Measurements from ENCODE around the gene BATF3. TPM values are rescaled to one million over a fixed set of nuclear protein-coding genes. Genes with fewer than 3 reads are reported as not detected.

BATF3 gene
- polyA plus RNA-seq, 1 of the 3 experiments (the other 2 are of a cell fraction) = 0.76 TPM

GRCh38 chr1:212678456-212679410 is 20.9 kb downstream of the BATF3 start:
- Histone ChIP-seq H3K27me3 (ENCODE audit: insufficient read depth) (peaks cover 4% of the 10 kb centered on the region; the same call in 1 of the 2 replicates), H3K79me2 (ENCODE audit: insufficient read depth) (no peaks in the 10 kb centered on the region), H4K20me1 (ENCODE audit: insufficient read depth) (no peaks in the 10 kb centered on the region), H3K27ac (ENCODE audit: low read depth in 2 of 2, low read length in 1 of 2) (no peak overlapping the region), H3K9ac (no peak overlapping the region), H3K9me3 (no peaks in the 10 kb centered on the region), H3K4me1 (ENCODE audit: control insufficient read depth in 1 of 2, insufficient read depth in 2 of 2, low read depth in 1 of 2, low read length in 1 of 2) (no peaks in the 10 kb centered on the region), H3K4me3 (ENCODE audit: low read depth in 2 of 2, low read length in 1 of 2) (no peak overlapping the region), H3K9me2 (no peaks in the 10 kb centered on the region), H3K36me3 (replicated peaks in 1 of 2; ENCODE audit: control insufficient read depth in 1 of 2, insufficient read depth in 2 of 2, low read length in 1 of 2) (no peaks in the 10 kb centered on the region), H2AFZ (ENCODE audit: low read depth) (no peak overlapping the region), H3K4me2 (no peak overlapping the region), H3F3A (replicated peaks; ENCODE audit: insufficient read depth) (no peaks in the 10 kb centered on the region)
- TF ChIP-seq TAF1 (IDR thresholded peaks at IDR 0.05; ENCODE audit: borderline replicate concordance, low read depth, low read length) = no peak
- TF ChIP-seq SIN3A (IDR thresholded peaks at IDR 0.05; ENCODE audit: borderline replicate concordance, low read depth, low read length) = no peak
- TF ChIP-seq IRF3 (IDR thresholded peaks at IDR 0.05; ENCODE audit: low read depth, low read length) = no peak
- no peak for TF ChIP-seq POLR2AphosphoS5 (IDR thresholded peaks at IDR 0.05; ENCODE audit: low read depth, low read length)
- no peak for TF ChIP-seq NRF1 (IDR thresholded peaks at IDR 0.05; ENCODE audit: low read depth, low read length)
- TF ChIP-seq TCF12 (IDR thresholded peaks at IDR 0.05) = no peak
- TF ChIP-seq CHD2 (IDR thresholded peaks at IDR 0.05; ENCODE audit: low read length, partially characterized antibody) = no peak
- no peak for TF ChIP-seq FOSL2 (IDR thresholded peaks at IDR 0.05; ENCODE audit: borderline replicate concordance, low read depth)
- TF ChIP-seq MAX (IDR thresholded peaks at IDR 0.05; ENCODE audit: low read depth) = no peak
- TF ChIP-seq ZBTB33 (IDR thresholded peaks at IDR 0.05; ENCODE audit: borderline replicate concordance, low read depth) = no peak
- CTCF ChIA-PET = interaction anchor here (0.7 to 2.3 kb wide), 6 partner anchors 9 to 202 kb away, joined by 3 to 7 read pairs (median 4); no protein-coding TSS in a partner anchor
- WGBS (ENCODE audit: low lambda C conversion rate) = 76% methylated on average over 10 of the region's 11 CpGs
- DNase-seq = no peak
- POLR2A ChIA-PET = no interaction called here

- Histone ChIP-seq H3K79me2 (ENCODE audit: insufficient read depth) (no peaks in the 10 kb centered on the region), H3K27me3 (ENCODE audit: insufficient read depth) (peaks cover 4% of the 10 kb centered on the region; the same call in 1 of the 2 replicates), H3K9ac (no peak overlapping the region), H3K4me1 (ENCODE audit: control insufficient read depth in 1 of 2, insufficient read depth in 2 of 2, low read depth in 1 of 2, low read length in 1 of 2) (no peaks in the 10 kb centered on the region), H2AFZ (ENCODE audit: low read depth) (no peak overlapping the region), H4K20me1 (ENCODE audit: insufficient read depth) (no peaks in the 10 kb centered on the region), H3K9me2 (no peaks in the 10 kb centered on the region), H3F3A (replicated peaks; ENCODE audit: insufficient read depth) (no peaks in the 10 kb centered on the region), H3K4me3 (ENCODE audit: low read depth in 2 of 2, low read length in 1 of 2) (no peak overlapping the region), H3K36me3 (replicated peaks in 1 of 2; ENCODE audit: control insufficient read depth in 1 of 2, insufficient read depth in 2 of 2, low read length in 1 of 2) (no peaks in the 10 kb centered on the region), H3K4me2 (no peak overlapping the region), H3K27ac (ENCODE audit: low read depth in 2 of 2, low read length in 1 of 2) (no peak overlapping the region), H3K9me3 (no peaks in the 10 kb centered on the region)
- ChIA-PET POLR2A (no interaction called here), CTCF (interaction anchor here (0.7 to 2.3 kb wide), 6 partner anchors 9 to 200 kb away, joined by 3 to 7 read pairs (median 3); no protein-coding TSS in a partner anchor)
- no peak for DNase-seq
- WGBS (ENCODE audit: low lambda C conversion rate) = 70% methylated on average over 4 of the region's 4 CpGs
- TF ChIP-seq PBX3 (IDR thresholded peaks at IDR 0.05) = no peak
- no peak for TF ChIP-seq MEF2A (IDR thresholded peaks at IDR 0.05; ENCODE audit: borderline replicate concordance, low read depth)
- TF ChIP-seq TCF12 (IDR thresholded peaks at IDR 0.05) = no peak
- TF ChIP-seq FOXM1 (IDR thresholded peaks at IDR 0.05; ENCODE audit: low read depth) = no peak
- no peak for TF ChIP-seq SMC3 (IDR thresholded peaks at IDR 0.05; ENCODE audit: low read depth, low read length)
- TF ChIP-seq FOXJ3 (CRISPR knock-in tag; IDR thresholded peaks at IDR 0.05) = no peak
- no peak for TF ChIP-seq RAD21 (IDR thresholded peaks at IDR 0.05; ENCODE audit: low read length)
- no peak for TF ChIP-seq CTCF (IDR thresholded peaks at IDR 0.05)
- TF ChIP-seq RXRA (IDR thresholded peaks at IDR 0.05; ENCODE audit: borderline replicate concordance, low read depth) = no peak
- no peak for TF ChIP-seq JUND (IDR thresholded peaks at IDR 0.05)
- no peak for TF ChIP-seq FOSL2 (IDR thresholded peaks at IDR 0.05; ENCODE audit: borderline replicate concordance, low read depth)
- no peak for TF ChIP-seq EZH2phosphoT487 (IDR thresholded peaks at IDR 0.05; ENCODE audit: borderline replicate concordance, low read depth)
These were observed 22.1 kb downstream of the BATF3 start for GRCh38 chr1:212677573-212677972.
